Adipose tissue (tissue), 3 donors: ENCODE data around the gene TRIOBP. TPM values are rescaled to one million over a fixed set of nuclear protein-coding genes. Genes with fewer than 3 reads are reported as not detected.
"Not testable (repeated sequence)": the region's sequence is repeated elsewhere in the genome, so short reads cannot be mapped to it uniquely, and the experiment has no call there.

ENCODE experiments used
- H3K27ac ChIP-seq: one replicate; pipeline ENCODE4 v1.5.1; 2013; ENCODE audit warnings: low read depth, low read length
- WGBS, 3 donors: extraction: QIAGEN DNeasy Blood & Tissue Kit; methylation state at CpG; one replicate each; pipeline ENCODE4 v1.1.7; 2013; 5-methylcytosine and 5-hydroxymethylcytosine counted together
- polyA plus RNA-seq, 3 donors: library from polyadenylated mRNA; stranded (reverse); fragments of 200-250 nt; gene quantifications; one replicate each; pipeline ENCODE4 v1.2.3, GENCODE V29; 2013
- donor health status: healthy with polysubstance abuse.
- donor health status: Bipolar disorder and iron deficiency.
- donor health status: healthy.

The TRIOBP gene, protein sequence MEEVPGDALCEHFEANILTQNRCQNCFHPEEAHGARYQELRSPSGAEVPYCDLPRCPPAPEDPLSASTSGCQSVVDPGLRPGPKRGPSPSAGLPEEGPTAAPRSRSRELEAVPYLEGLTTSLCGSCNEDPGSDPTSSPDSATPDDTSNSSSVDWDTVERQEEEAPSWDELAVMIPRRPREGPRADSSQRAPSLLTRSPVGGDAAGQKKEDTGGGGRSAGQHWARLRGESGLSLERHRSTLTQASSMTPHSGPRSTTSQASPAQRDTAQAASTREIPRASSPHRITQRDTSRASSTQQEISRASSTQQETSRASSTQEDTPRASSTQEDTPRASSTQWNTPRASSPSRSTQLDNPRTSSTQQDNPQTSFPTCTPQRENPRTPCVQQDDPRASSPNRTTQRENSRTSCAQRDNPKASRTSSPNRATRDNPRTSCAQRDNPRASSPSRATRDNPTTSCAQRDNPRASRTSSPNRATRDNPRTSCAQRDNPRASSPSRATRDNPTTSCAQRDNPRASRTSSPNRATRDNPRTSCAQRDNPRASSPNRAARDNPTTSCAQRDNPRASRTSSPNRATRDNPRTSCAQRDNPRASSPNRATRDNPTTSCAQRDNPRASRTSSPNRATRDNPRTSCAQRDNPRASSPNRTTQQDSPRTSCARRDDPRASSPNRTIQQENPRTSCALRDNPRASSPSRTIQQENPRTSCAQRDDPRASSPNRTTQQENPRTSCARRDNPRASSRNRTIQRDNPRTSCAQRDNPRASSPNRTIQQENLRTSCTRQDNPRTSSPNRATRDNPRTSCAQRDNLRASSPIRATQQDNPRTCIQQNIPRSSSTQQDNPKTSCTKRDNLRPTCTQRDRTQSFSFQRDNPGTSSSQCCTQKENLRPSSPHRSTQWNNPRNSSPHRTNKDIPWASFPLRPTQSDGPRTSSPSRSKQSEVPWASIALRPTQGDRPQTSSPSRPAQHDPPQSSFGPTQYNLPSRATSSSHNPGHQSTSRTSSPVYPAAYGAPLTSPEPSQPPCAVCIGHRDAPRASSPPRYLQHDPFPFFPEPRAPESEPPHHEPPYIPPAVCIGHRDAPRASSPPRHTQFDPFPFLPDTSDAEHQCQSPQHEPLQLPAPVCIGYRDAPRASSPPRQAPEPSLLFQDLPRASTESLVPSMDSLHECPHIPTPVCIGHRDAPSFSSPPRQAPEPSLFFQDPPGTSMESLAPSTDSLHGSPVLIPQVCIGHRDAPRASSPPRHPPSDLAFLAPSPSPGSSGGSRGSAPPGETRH (N-terminal part only)
- polyA plus RNA-seq = 100 to 1,000 TPM in 1 of 3 donors, 10 to 100 TPM in 2; 28.1 to 104 (median 74.8) TPM

DNA sequence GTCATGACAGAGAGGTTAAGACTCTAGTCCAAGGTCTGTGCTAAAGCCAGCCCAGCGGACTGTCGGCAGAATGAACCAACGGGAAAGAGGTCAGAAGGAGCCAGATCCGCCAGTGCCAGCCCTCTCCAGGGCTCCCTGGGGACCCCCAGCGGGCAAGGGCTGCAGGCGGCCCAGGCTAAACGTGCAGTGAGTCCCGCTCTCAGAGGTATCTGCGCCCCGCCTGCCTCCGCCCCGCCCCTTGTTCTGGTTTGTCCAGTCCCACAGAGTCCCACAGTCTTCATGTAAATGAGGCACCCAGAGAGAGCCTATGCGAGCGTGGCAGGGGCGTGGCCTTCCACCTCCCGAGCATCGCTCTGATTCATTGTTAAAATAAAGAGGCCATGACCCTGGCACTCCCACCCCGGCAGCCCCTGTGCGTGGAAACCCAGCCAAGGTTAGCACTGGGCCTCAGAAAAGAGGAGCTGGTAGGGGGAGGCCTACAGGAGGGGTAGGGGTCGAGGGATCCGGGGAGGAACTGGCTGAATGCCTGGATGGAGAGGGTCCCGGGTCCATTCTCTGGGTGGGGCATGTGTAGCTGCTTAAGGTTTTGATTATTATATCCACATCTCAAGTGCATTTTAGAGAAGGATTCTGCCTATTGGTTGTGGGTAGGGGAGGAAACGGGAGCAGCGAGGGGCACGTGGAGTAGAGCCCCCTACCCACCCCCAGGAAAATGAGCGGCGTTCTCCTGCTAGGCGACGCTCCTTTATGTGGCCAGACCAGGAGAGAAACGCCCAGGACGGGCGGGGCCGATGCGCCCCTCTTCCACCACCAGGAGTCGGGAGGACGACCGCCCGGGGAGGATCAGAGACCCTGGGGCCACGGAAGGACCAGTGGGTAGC is at the start of gene TRIOBP:
Gene TRIOBP (plus strand): TSS at position 392 of the 881 bp plus-strand sequence. CDS start 4,318 bp downstream, outside the sequence.
- 6 to 20% (median 19%) methylated on average over 39 of the region's 39 CpGs for WGBS, 3 donors
- H3K27ac ChIP-seq = no peak within 1 kb of the TSS

DNA sequence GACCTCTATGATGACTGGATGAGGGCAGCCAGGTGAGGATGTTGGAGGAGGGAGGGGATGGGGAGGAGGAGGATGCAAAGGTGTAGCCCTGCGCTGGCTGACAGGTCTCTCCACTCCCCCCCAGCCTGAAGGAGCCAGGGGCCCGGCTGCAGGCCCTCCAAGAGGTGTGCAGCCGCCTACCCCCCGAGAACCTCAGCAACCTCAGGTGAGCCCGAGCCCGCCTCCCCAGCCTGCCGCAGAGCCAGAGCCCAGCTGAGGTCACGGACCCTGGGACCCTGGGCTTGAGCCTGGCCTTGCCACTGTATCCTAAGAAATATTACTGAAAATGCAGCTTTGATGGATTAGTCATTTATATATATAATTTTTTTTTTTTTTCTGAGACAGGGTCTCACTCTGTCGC is 49.5 kb upstream of the TRIOBP start:
- H3K27ac ChIP-seq = no peak overlapping the region
- WGBS, 3 donors = 93 to 99% (median 95%) methylated on average over 9 of the region's 9 CpGs

DNA sequence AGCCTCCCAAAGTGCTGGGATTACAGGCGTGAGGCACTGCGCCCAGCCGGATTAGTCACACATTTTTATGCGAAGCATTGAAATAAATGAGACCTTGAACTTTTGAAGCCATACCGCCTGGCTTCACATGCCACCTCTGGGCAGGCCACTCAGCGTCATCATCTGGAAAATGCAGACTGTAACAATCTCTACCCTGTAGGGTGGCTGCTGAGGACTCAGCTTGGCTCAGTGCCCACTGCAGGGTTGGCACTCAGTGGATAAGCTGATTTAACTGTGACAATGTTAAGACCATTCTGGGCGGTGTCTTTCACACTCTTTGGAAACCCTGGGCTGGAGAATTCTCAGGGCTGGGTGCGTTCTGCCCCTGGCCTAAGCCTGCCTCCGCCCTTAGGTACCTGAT is 48.9 kb upstream of the TRIOBP start:
- no peak overlapping the region for H3K27ac ChIP-seq
- WGBS, 3 donors = 68 to 93% (median 83%) methylated on average over 9 of the region's 9 CpGs

DNA sequence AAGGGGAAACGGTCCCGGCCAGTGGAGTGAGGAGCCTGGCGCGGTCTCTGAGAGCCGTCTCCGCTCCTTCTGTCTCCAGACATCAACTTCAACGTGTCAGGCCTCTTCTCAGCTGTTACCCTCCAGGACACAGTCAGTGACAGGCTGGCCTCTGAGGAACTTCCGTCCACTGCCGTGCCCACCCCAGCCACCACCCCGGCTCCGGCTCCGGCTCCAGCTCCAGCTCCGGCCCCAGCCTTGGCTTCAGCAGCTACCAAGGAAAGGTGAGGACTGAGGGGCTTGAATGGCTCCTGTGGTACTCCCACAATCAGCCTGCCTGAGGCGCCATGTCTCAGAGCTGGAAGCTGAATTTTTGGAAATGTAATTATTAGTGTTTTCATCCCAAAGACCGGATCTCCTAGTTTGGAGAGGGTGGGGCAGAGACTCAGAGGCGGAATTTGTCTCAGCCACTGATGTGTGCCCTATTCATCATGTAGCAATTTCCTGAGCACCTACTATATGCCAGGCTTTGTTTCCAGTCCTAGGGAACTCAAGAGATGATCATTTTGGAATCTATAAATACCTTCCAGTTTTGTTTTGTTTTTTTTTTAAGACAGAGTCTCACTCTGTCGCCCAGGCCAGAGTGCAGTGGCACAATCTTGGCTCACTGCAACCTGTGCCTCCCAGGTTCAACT is 46.2 kb upstream of the TRIOBP start:
- WGBS, 3 donors = 94 to 96% (median 96%) methylated on average over 17 of the region's 17 CpGs
- no peak overlapping the region for H3K27ac ChIP-seq

DNA sequence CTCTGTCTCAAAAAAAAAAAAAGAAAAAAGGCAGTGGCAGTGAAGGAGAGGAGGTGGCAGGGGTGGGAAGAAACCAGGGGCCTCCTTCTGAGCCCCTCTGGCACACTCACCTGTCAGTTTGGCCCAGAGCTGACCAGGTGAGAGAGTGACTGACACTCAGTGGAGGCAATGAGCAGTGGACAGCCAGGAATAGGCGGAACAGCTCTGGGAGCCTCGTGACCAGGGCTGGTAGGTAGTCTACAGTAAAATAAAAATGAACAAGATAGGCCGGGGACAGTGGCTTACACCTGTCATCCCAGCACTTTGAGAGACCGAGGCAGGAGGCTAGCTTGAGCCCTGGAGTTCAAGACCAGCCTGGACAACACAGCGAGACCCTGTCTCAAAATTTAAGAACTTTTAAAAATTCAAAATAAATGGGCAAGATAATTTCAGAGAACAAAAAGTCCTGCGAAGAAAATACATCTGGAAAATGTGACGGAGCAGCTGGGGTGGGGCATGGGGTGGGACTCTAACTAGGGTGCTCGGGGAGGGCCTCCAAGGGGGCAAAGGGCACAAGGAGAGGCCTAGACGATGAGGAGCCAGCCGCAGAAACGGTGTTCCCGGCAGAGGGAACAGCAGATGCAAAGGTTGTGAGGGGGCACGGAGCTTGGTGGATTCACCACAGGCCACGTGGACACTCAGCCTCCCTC is 42.1 kb upstream of the TRIOBP start:
- WGBS, 3 donors = 70 to 86% (median 78%) methylated on average over 13 to 14 of the region's 14 CpGs
- H3K27ac ChIP-seq = no peak overlapping the region

DNA sequence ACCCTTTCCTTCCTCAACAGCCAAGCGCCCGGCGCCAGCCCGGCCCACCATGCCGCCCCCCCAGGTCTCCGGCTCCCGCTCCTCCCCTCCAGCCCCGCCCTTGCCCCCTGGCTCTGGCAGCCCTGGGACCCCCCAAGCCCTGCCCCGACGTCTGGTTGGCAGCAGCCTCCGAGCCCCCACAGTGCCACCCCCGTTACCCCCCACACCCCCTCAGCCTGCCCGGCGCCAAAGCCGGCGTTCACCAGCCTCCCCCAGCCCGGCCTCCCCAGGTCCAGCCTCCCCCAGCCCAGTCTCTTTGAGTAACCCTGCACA is 41.6 kb upstream of the TRIOBP start:
- H3K27ac ChIP-seq = no peak overlapping the region
- WGBS, 3 donors = 65 to 81% (median 67%) methylated on average over 10 to 17 of the region's 17 CpGs

DNA sequence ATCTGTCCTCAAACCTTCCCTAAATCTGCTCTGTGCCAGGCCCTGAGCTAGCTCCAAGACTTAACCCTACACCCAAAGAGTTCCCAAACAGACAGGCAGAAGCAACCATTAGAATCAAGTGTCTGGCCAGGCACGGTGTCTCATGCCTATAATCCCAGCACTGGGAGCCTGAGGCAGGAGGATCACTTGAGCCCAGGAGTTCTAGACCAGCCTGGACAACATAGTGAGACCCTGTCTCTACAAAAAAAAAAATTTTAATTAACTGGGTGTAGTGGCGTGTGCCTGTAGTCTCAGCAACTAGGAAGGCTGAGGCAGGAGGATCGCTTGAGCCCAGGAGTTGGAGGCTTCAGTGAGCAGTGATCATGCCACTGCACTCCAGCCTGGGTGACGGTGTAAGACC is 40.3 kb upstream of the TRIOBP start:
- 91 to 99% (median 97%) methylated on average over 4 of the region's 4 CpGs for WGBS, 3 donors

DNA sequence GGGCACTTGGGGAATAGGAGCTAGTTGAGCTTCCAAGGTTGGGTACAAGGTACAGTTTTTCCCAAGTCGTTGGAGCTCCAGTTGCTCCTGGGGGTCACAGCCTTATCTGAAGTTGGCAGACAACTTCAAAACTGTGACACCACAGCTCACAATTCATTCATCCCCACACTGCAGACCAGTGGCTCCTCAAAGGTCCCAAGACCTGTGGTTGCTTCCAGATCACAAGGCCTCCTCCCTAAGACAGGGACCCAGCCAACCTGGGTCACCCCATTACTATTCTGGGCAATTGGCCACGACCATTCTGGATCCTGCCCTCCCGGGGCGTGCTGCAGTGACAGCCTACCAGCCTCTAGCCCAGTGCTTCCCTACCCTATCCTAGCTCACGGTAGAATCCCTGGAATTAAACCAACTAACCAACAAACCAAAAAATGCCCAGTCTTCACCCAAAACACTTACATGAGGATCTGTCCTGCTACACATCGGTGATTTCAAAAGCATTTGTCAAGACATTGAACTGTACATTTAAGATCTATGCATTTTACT is 39.2 kb upstream of the TRIOBP start:
- WGBS, 3 donors = 8 to 11% (median 10%) methylated on average over 6 of the region's 6 CpGs
- H3K27ac ChIP-seq = no peak overlapping the region

More for the DNA sequence above, 40.3 kb upstream of the TRIOBP start:
- H3K27ac ChIP-seq = not testable (repeated sequence)

DNA sequence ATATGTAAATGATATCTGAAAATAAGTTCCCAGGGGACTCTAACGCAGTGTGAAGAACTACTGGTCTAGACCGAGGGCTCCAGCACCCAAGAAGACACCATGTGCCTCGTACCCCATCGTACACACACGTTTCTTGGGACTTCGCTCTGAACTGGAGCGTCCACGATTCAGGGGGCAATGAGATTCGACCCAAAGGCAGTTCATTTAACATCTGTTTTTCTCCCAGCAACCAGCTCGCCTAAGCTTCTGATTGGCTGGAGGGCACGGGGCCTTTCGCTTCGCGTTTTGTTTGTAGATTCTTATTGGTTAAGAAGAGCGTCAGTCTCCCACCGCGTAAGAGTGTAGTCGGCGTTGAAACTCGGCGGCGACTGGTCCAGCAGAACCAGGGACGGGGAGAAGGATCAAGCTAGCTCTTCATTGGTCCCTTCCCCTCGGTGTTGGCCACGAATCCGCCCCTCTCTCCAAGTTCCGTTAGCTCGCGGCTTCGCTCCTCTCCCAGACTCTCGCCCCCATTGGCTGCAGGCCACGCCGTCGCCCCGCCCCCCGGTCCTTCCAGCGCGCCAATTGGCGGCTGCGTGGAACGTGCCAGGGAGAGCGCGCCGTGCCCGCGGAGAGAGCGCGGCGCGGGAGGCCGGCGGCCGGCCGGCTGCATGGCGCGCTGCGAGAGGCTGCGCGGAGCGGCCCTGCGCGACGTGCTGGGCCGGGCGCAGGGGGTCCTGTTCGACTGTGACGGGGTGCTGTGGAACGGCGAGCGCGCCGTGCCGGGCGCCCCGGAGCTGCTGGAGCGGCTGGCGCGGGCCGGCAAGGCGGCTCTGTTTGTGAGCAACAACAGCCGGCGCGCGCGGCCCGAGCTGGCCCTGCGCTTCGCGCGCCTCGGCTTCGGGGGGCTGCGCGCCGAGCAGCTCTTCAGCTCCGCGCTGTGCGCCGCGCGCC is 38.4 kb upstream of the TRIOBP start, which contains the start of gene PDXP:
Gene PDXP (plus strand): TSS at position 591 of the 933 bp plus-strand sequence. CDS start 60 bp downstream, at position 651.
- 0% methylated on average over 73 to 101 of the region's 101 CpGs for WGBS, 3 donors
- H3K27ac ChIP-seq = no peak within 1 kb of the TSS

DNA sequence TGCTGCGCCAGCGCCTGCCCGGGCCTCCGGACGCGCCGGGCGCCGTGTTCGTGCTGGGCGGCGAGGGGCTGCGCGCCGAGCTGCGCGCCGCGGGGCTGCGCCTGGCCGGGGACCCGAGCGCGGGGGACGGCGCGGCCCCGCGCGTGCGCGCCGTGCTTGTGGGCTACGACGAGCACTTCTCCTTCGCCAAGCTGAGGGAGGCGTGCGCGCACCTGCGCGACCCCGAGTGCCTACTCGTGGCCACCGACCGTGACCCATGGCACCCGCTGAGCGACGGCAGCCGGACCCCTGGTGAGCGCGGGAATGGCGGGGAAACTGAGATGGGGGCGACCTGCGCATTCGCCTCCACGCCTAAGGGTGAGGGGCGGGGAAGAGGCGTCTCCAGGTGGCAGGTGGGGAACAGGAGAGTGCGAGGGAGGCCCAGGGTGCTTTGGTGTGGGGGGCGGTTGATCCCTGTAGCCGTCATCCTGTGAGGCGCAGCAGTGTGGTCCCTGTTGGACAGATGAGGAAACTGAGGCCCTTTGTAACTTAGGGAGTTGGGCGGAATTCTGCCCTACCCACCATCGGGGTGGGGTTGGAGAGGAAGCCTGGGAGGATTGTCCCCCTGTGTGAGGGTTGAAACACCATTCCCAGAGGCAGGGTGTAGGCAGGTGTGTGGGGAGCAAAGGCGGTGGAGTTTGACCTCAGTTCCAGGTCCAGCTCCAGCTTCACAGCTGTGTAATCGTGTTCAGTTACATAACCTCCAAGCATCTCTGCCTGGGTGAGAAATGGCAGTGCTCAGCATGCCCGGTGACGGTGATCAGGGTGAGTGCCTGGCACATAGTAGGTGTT is 37.6 kb upstream of the TRIOBP start:
- H3K27ac ChIP-seq = no peak overlapping the region
- 2 to 3% (median 3%) methylated on average over 58 to 68 of the region's 68 CpGs for whole genome bisulfite sequencing, 3 donors

DNA sequence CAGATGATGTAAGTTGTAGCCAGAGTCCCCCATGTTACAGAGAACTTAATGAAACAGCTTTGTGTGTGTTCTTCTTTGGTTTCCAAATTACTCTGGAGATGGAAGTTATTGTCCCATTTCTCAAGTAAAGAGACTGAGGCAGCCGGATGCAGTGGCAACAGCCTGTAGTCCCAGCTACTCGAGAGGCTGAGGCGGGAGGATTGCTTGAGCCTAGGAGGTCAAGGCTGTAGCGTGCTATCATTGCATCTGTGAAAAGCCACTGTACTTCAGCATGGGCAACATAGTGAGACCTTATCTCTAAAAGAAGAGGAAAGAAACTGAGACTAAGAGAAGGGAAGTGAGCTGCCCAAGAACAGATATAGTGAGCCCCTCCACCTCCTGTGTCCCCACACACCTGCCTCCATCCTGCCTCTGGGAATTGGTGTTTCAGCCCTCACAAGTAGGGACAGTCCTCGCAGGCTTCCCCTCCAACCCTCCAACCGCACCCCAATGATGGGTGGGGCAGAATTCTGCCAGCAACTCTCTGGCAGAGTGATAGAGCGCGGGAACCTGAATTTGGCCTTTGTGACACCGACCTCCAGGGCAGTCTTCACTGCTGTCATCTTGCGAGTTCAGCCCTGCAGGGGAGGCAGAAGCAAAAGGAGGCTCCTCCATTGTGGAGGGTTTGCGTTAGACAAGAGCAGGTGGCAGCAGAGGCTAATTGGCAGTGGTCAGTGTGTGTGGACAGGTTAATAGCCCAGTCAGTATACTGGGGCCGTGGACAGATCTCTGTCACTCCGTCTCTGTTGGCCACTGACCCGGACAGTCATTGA is 36.7 kb upstream of the TRIOBP start:
- 67 to 82% (median 75%) methylated on average over 14 of the region's 14 CpGs for WGBS, 3 donors

DNA sequence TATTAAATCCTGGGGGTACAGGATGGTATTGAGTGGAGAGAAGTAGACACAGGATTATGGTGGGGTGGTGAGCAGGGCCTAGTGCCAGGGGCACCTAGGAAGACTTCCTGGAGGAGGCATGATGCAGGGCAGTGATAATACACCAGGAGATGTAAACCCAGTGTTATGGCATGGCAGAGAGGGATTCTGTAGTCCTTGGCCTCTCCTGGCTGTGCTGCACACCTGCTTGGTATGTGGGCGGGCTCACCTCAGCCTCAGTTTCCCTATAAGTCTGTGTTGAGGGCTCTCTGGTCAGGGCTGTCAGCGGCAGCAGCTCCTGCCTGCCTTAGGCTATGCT is 36.2 kb upstream of the TRIOBP start:
- H3K27ac ChIP-seq = no peak overlapping the region
- WGBS, 3 donors = 71 to 87% (median 79%) methylated on average over 2 of the region's 2 CpGs

More for the DNA sequence above, 36.7 kb upstream of the TRIOBP start:
- no peak overlapping the region for H3K27ac ChIP-seq

DNA sequence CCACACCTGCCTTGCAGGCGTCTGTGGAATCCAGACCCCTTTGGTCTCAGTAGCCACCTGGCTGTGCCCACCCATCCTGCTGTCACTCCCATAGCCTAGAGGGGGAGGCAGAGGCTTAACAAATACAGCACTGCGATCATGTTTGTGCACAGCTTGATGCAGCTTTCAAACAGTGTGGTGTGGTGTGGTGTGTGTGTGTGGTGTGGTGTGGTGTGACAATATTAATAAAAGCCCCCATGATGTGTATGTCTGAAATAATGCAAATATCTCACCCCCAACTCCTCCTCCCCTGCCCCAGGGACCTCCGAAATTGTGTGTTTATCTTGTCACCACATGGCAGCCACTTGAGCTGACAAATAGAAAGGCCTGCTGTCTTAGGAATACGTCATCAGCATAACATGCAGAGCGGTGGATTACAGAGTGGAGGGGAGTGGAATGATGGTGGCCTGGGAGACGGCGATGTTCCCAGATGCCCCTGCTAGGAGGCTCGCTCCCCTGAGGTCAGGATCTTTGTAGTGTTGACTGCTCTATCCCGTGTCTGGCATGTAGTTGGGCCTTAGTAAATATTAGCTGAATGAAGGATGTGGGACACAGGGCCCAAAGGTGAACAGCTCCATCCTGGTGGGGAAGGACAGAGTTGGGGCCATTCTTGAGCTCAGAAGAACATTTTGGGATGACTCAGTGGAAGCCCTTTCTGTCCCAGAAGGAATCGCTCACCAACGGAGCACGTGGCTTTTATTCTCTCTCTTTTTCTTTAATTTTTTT is 35.5 kb upstream of the TRIOBP start:
- 45 to 57% (median 46%) methylated on average over 12 of the region's 12 CpGs for WGBS, 3 donors
- H3K27ac ChIP-seq = no peak overlapping the region
